PC-9 (cell line): Measurements from ENCODE around the gene SHH. TPM values are rescaled to one million over a fixed set of nuclear protein-coding genes. Genes with fewer than 3 reads are reported as not detected.

Experiments used
- Bru-seq: library from RNA; stranded (reverse); fragments of 400-500 nt; gene quantifications from one replicate; lab custom pipeline; 2021; lab: Mats Ljungman, UMichigan
- BruChase-seq, 2 experiments: library from RNA; stranded (reverse); fragments of 400-500 nt; gene quantifications; one replicate each; lab custom pipeline; 2021; lab: Mats Ljungman, UMichigan
- BruUV-seq: library from RNA; stranded (reverse); fragments of 400-500 nt; replicated peaks from 2 replicates; lab custom pipeline; 2021; lab: Mats Ljungman, UMichigan
- CTCF ChIA-PET: fragments of 300-600 bp; sonication (Branson Sonifier 250); formaldehyde crosslinking; loops from one replicate; lab custom pipeline; 2022; ENCODE audit warnings: antibody characterized with exemption; lab: Charles Lee
- POLR2A ChIA-PET: fragments of 300-600 bp; sonication (Branson Sonifier 250); formaldehyde crosslinking; loops from one replicate; lab custom pipeline; 2022; ENCODE audit warnings: antibody characterized with exemption; ENCODE audit not compliant: unreplicated experiment; lab: Charles Lee
- DNase-seq, 2 experiments: peaks; one replicate each; pipeline versions ENCODE4 v3.0.0 to v3.0.0-alpha.2; 2015 to 2022; ENCODE audit warnings: mixed read lengths in 1 of 2
- H2AFZ ChIP-seq: fragments of 200-600 bp; sonication (generic); 2 replicates; pipeline ENCODE4 v1.8.1; 2017; ENCODE audit warnings: antibody characterized with exemption
- H3F3A ChIP-seq: fragments of 200-600 bp; sonication (generic); 2 replicates; pipeline ENCODE4 v1.8.1; 2017; ENCODE audit warnings: antibody characterized with exemption, mild to moderate bottlenecking, low read depth; ENCODE audit not compliant: insufficient read depth
- H3K27ac ChIP-seq: fragments of 200-600 bp; sonication (generic); 2 replicates; pipeline ENCODE4 v1.6.1; 2016; ENCODE audit warnings: mixed run types
- H3K27me3 ChIP-seq: fragments of 200-600 bp; sonication (generic); 2 replicates; pipeline ENCODE4 v1.6.1; 2016; ENCODE audit warnings: low read depth, mixed run types; ENCODE audit not compliant: insufficient read depth
- H3K36me3 ChIP-seq: fragments of 200-600 bp; sonication (generic); 2 replicates; pipeline ENCODE4 v1.6.1; 2016; ENCODE audit warnings: low read depth, mixed run types
- H3K4me1 ChIP-seq: fragments of 200-600 bp; sonication (generic); replicated peaks from 2 replicates; pipeline ENCODE4 v1.6.1; 2016; ENCODE audit warnings: mixed run types; ENCODE audit not compliant: insufficient read depth
- H3K4me2 ChIP-seq: fragments of 200-600 bp; sonication (generic); 2 replicates; pipeline ENCODE4 v1.6.1; 2017; ENCODE audit warnings: mixed run types
- H3K4me3 ChIP-seq: fragments of 200-600 bp; sonication (generic); 2 replicates; pipeline ENCODE4 v1.6.1; 2016; ENCODE audit warnings: mixed run types
- H3K79me2 ChIP-seq: fragments of 200-600 bp; sonication (generic); 2 replicates; pipeline ENCODE4 v1.6.1; 2017; ENCODE audit warnings: low read depth, mixed run types
- H3K9me2 ChIP-seq: fragments of 200-600 bp; sonication (generic); 2 replicates; pipeline ENCODE4 v1.8.1; 2017; ENCODE audit warnings: mild to moderate bottlenecking; ENCODE audit not compliant: insufficient read depth
- H3K9me3 ChIP-seq: fragments of 200-600 bp; sonication (generic); 2 replicates; pipeline ENCODE4 v1.8.1; 2016; ENCODE audit warnings: low read depth; ENCODE audit not compliant: insufficient read depth
- H4K20me1 ChIP-seq: fragments of 200-600 bp; sonication (generic); 2 replicates; pipeline ENCODE4 v1.8.1; 2017; ENCODE audit not compliant: insufficient read depth
- CTCF ChIP-seq: fragments of 200-600 bp; sonication (generic); conservative IDR thresholded peaks from 2 replicates; pipeline ENCODE4 v1.6.1; 2017; ENCODE audit warnings: mixed run types, antibody characterized with exemption, mild to moderate bottlenecking, moderate library complexity
- EZH2 ChIP-seq: fragments of 200-600 bp; sonication (generic); IDR thresholded peaks from 2 replicates; pipeline ENCODE4 v1.8.0; 2017; ENCODE audit warnings: antibody characterized with exemption, low read depth
- intact Hi-C: fragments of 100-400 bp; cut with micrococcal nuclease; formaldehyde crosslinking; loops from one replicate; pipeline ENCODE4 v1.10.0; 2022; ENCODE audit not compliant: unreplicated experiment
- long read RNA-seq: library from polyadenylated mRNA; stranded (forward); transcript quantifications from one replicate; pipeline ENCODE4 v2.0.0, GENCODE V29; 2022
- total RNA-seq: library from RNA; stranded (reverse); gene quantifications from 2 replicates; pipeline ENCODE4 v1.2.3, GENCODE V29; 2021

SHH gene
- total RNA-seq = not detected in 2 replicates
- Bru-seq, nascent RNA = not detected
- BruChase-seq, experiment 1, labeled RNA remaining after a 2-hour chase = not detected
- BruChase-seq, experiment 2, labeled RNA remaining after a 6-hour chase = percentile 6 among the genes with signal in this experiment
- long read RNA-seq = 0 reads

DNA sequence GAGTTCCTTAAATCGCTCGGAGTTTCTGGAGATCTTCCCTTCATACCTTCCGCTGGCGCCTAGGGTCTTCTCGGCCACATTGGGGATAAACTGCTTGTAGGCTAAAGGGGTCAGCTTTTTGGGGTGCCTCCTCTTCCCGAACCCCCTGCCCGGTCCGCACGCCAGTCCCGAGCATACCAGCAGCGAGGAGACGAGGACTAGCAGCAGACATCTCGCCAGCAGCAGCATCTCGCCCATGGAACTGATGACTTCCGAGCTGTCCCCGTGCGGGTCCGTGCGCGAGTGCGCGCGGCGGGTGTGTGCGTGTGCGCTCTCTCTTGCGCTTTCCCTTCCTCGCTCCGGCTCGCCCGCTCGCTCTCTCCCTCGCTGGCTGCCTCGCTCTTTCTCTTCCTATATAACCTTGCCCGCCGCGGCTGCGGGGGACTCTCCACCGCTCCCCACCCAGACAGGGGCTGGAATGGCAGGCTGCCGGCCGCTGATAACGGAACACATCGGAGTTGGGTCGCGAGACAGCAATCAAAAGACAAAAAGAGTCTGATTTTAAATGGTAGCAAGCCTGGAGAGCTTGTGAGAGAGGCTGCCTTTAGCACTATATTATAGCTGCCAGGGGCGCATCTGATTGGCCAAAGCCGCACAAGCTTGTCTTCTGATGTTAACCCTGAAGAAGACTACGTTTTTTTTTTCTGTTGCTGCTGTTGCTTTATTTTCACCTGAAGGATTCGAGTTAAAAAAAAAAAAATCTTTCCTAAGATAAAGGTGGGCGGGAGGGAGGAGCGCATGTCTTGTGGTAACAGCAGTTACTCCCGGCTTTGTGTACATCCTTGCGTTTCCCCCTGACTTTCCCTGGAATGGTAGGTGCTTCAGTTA lies at the start of gene SHH:
TSS of gene SHH (minus strand) at position 569 of the 867 bp plus-strand sequence. CDS start at position 228, 341 bp downstream.
- Histone ChIP-seq H3K9me3 (no peaks in the 10 kb centered on the region), H3K27me3 (no peaks in the 10 kb centered on the region), H4K20me1 (no peaks in the 10 kb centered on the region), H3K9me2 (no peaks in the 10 kb centered on the region), H3K79me2 (no peaks in the 10 kb centered on the region), H3K27ac (no peak within 1 kb of the TSS), H3K4me1 (peaks cover 39% of the 10 kb centered on the region), H2AFZ (0 out of 2 replicates have a peak within 1 kb of the TSS, but pooled peaks have one; percentile 24), H3F3A (no peaks in the 10 kb centered on the region), H3K4me3 (0 out of 2 replicates have a peak within 1 kb of the TSS, but pooled peaks have one; percentile 3), H3K4me2 (peak within 1 kb of the TSS; percentile 41), H3K36me3 (no peaks in the 10 kb centered on the region)
- BruUV-seq = no TSS peak
- intact Hi-C loops = no loop called here
- DNase-seq = no peak
- no peak for TF ChIP-seq CTCF
- no peak for TF ChIP-seq EZH2
- CTCF ChIA-PET = no interaction called here
- POLR2A ChIA-PET = no interaction called here

DNA sequence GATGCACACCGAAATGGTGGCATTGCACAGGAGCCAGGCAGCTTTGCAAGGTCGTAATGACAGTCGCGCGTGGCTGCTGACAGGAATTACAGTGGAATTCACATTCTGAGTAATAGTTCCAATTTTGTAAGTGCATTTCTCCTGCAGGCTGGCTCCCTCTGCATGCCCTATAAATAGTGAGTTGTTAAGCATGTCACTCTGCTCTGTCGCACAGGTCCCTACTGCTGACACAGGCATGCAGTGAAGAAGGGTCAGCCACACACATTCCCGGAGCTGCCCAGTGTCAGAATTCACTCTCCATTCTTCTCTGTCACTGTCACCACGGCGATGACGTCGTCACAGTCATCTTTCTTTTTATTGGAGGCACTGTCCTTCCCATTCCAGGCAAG lies 49.2 kb upstream of the SHH start:
- Histone ChIP-seq H3K4me2 (peak overlapping the region; percentile 70), H4K20me1 (no peaks in the 10 kb centered on the region), H3K79me2 (no peaks in the 10 kb centered on the region), H3K36me3 (no peaks in the 10 kb centered on the region), H3F3A (peaks cover 36% of the 10 kb centered on the region), H2AFZ (no peak overlapping the region), H3K9me2 (no peaks in the 10 kb centered on the region), H3K27me3 (0 out of 2 replicates have a peak, but pooled peaks cover 7% of the 10 kb centered on the region), H3K4me3 (peak overlapping the region; percentile 4; the same call in 1 of the 2 replicates), H3K4me1 (peaks cover 48% of the 10 kb centered on the region), H3K27ac (peak overlapping the region; percentile 65), H3K9me3 (no peaks in the 10 kb centered on the region)
- no TSS peak for BruUV-seq
- DNase-seq = peak in 1 of 2 experiments; percentile 53
- ChIA-PET POLR2A (no interaction called here), CTCF (no interaction called here)
- intact Hi-C loops = loop anchor here (1.0 kb wide), 1 partner anchor 90 kb away; no protein-coding TSS in a partner anchor
- no peak for TF ChIP-seq EZH2
- no peak for TF ChIP-seq CTCF

GRCh38 chr7:155860840-155861479 lies 48.7 kb upstream of the SHH start:
- Histone ChIP-seq H3K4me2 (peak overlapping the region; percentile 70), H3K27ac (peak overlapping the region; percentile 65), H3K27me3 (0 out of 2 replicates have a peak, but pooled peaks cover 7% of the 10 kb centered on the region), H3K79me2 (no peaks in the 10 kb centered on the region), H3K4me1 (peaks cover 48% of the 10 kb centered on the region), H3K9me2 (no peaks in the 10 kb centered on the region), H2AFZ (no peak overlapping the region), H4K20me1 (no peaks in the 10 kb centered on the region), H3K36me3 (no peaks in the 10 kb centered on the region), H3K9me3 (no peaks in the 10 kb centered on the region), H3K4me3 (peak overlapping the region; percentile 4; the same call in 1 of the 2 replicates), H3F3A (peaks cover 36% of the 10 kb centered on the region)
- BruUV-seq = no TSS peak
- TF ChIP-seq EZH2 = no peak
- TF ChIP-seq CTCF = no peak
- POLR2A ChIA-PET = no interaction called here
- intact Hi-C loops = loop anchor here (1.0 kb wide), 1 partner anchor 90 kb away; no protein-coding TSS in a partner anchor
- CTCF ChIA-PET = no interaction called here
- peak; percentile 61 to 92 for DNase-seq
